ENCODE results near the gene TEC. TPM values are rescaled to one million over a fixed set of nuclear protein-coding genes. Genes with fewer than 3 reads are reported as not detected.
"Not testable (repeated sequence)": the region's sequence is repeated elsewhere in the genome, so short reads cannot be mapped to it uniquely, and the experiment has no call there.

The TEC gene
- total RNA-seq, 1 experiment from 2014 or later: 4.5 TPM

DNA sequence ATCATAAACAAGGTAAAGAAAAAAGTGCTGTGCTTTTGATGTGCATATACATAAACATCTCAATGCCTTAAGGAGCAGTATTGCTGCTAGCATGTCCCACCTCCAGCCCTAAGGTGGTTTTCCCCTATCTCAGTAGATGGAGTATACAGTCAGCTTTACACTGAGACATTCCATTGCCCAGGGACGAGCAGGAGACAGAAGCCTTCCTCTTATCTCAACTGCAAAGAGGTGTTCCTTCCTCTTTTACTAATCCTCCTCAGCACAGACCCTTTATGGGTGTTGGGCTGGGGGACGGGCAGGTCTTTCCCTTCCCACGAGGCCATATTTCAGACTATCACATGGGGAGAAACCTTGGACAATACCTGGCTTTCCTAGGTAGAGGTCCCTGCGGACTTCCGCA lies 16.0 kb upstream of the TEC start:
- DNase-seq (ENCODE audit: low read depth, low spot score); H3K4me2 ChIP-seq (ENCODE audit: low read length); POLR2A ChIA-PET; RAD21 ChIA-PET (ENCODE audit: low non-redundant PET in 1 of 2, low total read pairs in 2 of 2, uncharacterized antibody in 2 of 2, unreplicated experiment in 2 of 2); H3K4me1 ChIP-seq (ENCODE audit: control insufficient read depth in 1 of 2, insufficient read depth in 2 of 2, low read length in 2 of 2); H3K4me3 ChIP-seq (replicated peaks in 1 of 2; ENCODE audit: low read depth in 1 of 2, low read length in 2 of 2); H3K36me3 ChIP-seq (ENCODE audit: control insufficient read depth in 1 of 2, insufficient read depth in 2 of 2, low read length in 2 of 2); H3K27me3 ChIP-seq (ENCODE audit: insufficient read depth, low read length); BruUV-seq (replicated peaks); intact Hi-C loops (cut with micrococcal nuclease); H4K20me1 ChIP-seq (ENCODE audit: insufficient read depth); H3K9me2 ChIP-seq (ENCODE audit: insufficient read depth); H3K27ac ChIP-seq (ENCODE audit: low read depth, low read length); ATAC-seq; H3K9ac ChIP-seq (ENCODE audit: low read length); H2AFZ ChIP-seq (ENCODE audit: low read depth, low read length, poor library complexity, severe bottlenecking); H3K79me2 ChIP-seq (ENCODE audit: insufficient read depth, low read length); H3K9me3 ChIP-seq (ENCODE audit: control insufficient read depth in 1 of 2, insufficient read depth in 1 of 2, low read depth in 1 of 2, low read length in 2 of 2): not testable (repeated sequence)
- CTCF ChIA-PET: interaction anchor here (1.1 kb wide), 1 partner anchor 11 kb away, joined by 3 read pairs; no protein-coding TSS in a partner anchor

DNA sequence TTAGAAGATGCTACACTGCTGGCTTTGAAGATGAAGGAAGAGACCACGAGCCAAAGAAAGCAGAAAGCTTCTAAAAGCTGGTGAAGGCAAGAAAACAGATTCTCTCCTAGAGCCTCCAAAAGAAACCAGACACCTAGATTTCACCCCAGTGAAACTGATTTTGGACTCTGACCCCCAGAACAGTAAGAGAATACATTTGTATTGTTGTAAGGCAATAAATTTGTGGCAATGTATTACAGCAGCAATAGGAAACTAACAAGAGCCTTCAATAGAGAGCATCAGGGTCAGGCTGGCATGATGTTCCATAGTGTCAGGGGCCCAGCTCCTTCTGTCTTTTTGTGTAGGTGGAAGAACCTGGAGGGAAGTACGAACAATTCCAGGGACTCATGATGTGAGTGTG lies 6.0 kb upstream of the TEC start:
- BruUV-seq (replicated peaks): no TSS peak
- Histone ChIP-seq H3K9ac (ENCODE audit: low read length) (no peak overlapping the region), H3K9me2 (ENCODE audit: insufficient read depth) (no peaks in the 10 kb centered on the region), H4K20me1 (ENCODE audit: insufficient read depth) (no peaks in the 10 kb centered on the region), H3K79me2 (ENCODE audit: insufficient read depth, low read length) (no peaks in the 10 kb centered on the region), H3K27ac (ENCODE audit: low read depth, low read length) (no peak overlapping the region), H3K4me2 (ENCODE audit: low read length) (no peak overlapping the region), H3K36me3 (ENCODE audit: control insufficient read depth in 1 of 2, insufficient read depth in 2 of 2, low read length in 2 of 2) (no peaks in the 10 kb centered on the region), H3K4me1 (ENCODE audit: control insufficient read depth in 1 of 2, insufficient read depth in 2 of 2, low read length in 2 of 2) (peaks cover 0 to 5% of the 10 kb centered on the region in 2 experiments; a peak in 3 of 4 replicates), H3K27me3 (ENCODE audit: insufficient read depth, low read length) (no peaks in the 10 kb centered on the region), H3K4me3 (replicated peaks in 1 of 2; ENCODE audit: low read depth in 1 of 2, low read length in 2 of 2) (no peak overlapping the region), H2AFZ (ENCODE audit: low read depth, low read length, poor library complexity, severe bottlenecking) (no peak overlapping the region), H3K9me3 (ENCODE audit: control insufficient read depth in 1 of 2, insufficient read depth in 1 of 2, low read depth in 1 of 2, low read length in 2 of 2) (no peaks in the 10 kb centered on the region)
- TF ChIP-seq, protein P1, sequence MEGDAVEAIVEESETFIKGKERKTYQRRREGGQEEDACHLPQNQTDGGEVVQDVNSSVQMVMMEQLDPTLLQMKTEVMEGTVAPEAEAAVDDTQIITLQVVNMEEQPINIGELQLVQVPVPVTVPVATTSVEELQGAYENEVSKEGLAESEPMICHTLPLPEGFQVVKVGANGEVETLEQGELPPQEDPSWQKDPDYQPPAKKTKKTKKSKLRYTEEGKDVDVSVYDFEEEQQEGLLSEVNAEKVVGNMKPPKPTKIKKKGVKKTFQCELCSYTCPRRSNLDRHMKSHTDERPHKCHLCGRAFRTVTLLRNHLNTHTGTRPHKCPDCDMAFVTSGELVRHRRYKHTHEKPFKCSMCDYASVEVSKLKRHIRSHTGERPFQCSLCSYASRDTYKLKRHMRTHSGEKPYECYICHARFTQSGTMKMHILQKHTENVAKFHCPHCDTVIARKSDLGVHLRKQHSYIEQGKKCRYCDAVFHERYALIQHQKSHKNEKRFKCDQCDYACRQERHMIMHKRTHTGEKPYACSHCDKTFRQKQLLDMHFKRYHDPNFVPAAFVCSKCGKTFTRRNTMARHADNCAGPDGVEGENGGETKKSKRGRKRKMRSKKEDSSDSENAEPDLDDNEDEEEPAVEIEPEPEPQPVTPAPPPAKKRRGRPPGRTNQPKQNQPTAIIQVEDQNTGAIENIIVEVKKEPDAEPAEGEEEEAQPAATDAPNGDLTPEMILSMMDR (IDR thresholded peaks at IDR 0.05 in 2 of 3, conservative IDR thresholded peaks at IDR 0.05 in 1 of 3; ENCODE audit: borderline replicate concordance in 1 of 3, insufficient read depth in 1 of 3, low read depth in 2 of 3, low read length in 2 of 3): no peak
- ChIA-PET POLR2A (interaction anchor here (1.0 kb wide), 1 partner anchor 148 kb away, joined by 3 read pairs; no protein-coding TSS in a partner anchor), RAD21 (ENCODE audit: low non-redundant PET in 1 of 2, low total read pairs in 2 of 2, uncharacterized antibody in 2 of 2, unreplicated experiment in 2 of 2) (no interaction called here), CTCF (interaction anchor here (0.8 to 3.4 kb wide), 9 partner anchors 9 to 166 kb away, joined by 3 to 19 read pairs (median 4); no protein-coding TSS in a partner anchor)
- DNase-seq (ENCODE audit: low read depth, low spot score) (no peak), ATAC-seq (no peak)
- intact Hi-C loops (cut with micrococcal nuclease): loop anchor here (1.0 kb wide), 1 partner anchor 148 kb away; no protein-coding TSS in a partner anchor
